HG03064 (cell line): Measurements from ENCODE around the gene RFC5.

ENCODE experiments used
- ATAC-seq: cut with Tn5 transposase; IDR thresholded peaks from one replicate; pipeline ENCODE4 v1.9.1; 2021; ENCODE audit warnings: low read depth; ENCODE audit not compliant: unreplicated experiment

Gene RFC5

GRCh38 chr12:118050972-118051910, 34.7 kb downstream of the RFC5 start:
- no peak for ATAC-seq

DNA sequence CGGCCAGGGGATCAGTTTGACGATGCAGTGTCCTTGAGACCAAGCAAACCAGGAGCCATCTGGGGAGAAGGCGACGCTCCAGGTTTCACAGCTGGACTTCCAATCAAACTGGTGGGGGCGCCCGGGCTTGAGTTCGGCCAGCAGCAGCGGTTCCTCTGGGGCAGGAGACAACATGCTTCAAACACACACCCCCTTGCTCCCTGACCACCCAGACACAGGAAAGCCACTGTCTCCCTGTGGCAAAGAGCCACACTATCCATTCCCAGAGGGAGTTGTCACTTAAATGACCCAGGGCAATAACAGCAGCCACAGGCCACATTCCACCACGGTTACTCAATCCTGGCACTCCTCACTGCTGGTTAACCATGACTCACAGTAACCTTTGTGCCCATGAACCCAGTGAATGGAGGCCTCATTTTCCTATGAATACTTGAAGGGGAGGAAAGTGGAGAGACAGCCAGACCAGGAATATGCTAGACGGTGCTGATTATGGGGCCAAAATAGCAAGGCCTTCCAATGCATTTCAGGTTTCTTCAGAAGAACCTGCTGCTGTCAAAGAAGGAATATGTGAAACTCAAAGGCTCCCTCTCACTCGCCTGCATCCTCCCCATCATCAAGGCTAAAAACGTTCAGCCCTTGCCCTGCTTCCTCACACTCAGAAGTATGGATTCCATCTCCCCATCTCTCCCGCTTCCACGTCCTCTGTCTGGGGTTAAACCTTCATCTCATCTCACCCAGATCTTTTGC, 36.0 kb downstream of the RFC5 start:
- no peak for ATAC-seq

DNA sequence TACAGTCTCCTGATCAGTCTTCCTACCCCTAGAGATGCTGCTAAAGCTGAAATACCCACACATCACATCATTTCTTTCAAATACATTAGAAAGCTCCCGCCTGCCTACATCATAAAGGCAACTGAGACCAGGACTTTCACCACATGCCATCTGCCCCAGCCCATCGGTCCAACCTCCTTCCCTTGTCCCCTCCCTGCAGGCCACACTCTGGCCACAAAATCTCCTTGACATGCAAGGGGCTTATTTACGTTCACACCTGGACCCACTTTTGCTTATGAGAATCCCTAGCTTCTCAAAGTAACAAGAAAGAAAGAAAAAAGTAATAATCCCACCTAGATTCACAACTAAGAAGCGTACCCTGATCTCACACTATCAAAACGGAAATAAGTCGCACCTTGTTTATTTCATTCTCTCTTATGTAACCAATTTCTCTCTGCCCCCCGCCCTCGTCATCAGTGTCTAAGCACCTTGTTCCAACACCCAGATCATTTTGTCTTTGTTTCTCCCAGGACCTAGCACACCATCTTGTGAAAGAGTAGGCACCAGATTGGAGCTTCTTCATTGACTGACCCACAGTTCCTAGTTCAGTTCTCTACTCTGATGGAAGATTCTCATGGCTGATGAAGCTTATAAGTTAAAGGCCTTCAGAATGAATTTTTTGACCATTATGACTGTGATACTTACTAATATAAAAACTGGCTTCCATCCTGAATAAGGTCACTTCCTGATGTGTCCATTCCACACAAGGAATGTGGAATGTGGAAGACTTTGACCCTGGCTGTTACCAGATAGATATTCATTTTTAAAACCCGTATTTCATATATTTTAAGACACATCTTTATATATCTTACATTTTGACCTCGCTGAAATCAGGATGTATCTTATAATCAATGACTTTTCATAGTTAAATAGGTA, 36.8 kb downstream of the RFC5 start:
- no peak for ATAC-seq

DNA sequence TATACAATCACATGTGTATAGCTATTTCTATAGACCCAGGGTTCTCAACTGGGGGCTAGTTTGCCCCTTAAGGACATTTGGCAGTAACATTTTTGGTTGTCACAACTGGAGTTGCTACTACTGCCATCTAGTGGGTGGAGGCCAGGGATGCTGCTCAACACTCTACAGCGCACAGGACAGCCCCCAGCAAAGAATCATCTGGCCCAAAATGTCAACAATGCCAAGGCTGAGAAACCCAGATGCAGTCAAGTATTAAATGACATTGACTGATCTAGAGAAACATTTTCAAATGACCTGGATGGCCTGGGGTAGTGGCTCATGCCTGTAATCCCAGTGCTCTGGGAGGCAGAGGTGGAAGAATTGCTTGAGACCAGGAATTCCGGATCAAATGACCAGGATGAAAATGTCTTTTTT, 38.6 kb downstream of the RFC5 start:
- no peak for ATAC-seq

DNA sequence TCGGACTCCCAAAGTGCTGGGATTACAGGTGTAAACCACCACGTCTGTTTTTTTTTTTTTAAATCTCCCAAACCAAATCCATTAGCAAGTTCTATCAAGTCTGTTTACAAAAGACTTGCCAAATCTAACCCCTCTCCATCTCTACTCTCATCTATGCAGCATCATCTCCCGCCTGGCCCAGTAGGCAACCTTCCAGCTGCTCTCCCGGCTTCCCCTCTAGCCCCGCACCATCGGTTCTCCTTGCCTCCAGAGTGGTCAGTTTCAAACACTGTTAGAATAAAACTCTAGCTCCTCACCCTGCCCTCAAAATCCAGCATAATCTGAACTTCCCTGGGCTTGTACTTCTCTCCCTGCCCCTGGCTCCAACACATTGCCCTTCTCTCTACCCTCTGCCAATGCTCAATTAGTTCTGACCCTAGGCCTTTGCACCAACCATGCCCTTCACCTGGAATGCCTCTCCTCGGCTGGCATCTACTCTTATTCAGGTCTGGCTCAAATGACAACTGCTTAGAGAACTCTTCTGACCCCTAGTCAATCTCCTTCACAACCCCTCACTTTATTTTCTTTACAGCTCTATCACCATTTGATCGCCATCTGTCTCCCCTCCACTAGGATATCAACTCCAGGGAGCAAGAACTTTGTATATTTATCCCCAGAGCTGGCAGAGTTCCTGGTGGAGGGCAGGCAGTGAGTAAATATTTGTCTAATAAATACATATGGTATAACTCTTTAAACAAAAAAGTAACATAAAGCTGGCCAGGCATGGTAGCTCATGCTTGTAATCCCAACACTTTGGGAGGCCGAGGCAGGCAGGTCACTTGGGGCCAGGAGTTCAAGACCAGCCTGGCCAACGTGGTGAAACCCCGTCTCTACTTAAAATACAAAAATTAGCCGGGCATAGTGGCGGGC, 39.6 kb downstream of the RFC5 start:
- ATAC-seq: no peak

- ATAC-seq: no peak
These were observed 41.7 kb downstream of the RFC5 start for GRCh38 chr12:118058227-118058626.

- no peak for ATAC-seq
These were observed 42.4 kb downstream of the RFC5 start for GRCh38 chr12:118058881-118059280.

- no peak for ATAC-seq
These were observed 43.1 kb downstream of the RFC5 start for GRCh38 chr12:118059341-118060191.

DNA sequence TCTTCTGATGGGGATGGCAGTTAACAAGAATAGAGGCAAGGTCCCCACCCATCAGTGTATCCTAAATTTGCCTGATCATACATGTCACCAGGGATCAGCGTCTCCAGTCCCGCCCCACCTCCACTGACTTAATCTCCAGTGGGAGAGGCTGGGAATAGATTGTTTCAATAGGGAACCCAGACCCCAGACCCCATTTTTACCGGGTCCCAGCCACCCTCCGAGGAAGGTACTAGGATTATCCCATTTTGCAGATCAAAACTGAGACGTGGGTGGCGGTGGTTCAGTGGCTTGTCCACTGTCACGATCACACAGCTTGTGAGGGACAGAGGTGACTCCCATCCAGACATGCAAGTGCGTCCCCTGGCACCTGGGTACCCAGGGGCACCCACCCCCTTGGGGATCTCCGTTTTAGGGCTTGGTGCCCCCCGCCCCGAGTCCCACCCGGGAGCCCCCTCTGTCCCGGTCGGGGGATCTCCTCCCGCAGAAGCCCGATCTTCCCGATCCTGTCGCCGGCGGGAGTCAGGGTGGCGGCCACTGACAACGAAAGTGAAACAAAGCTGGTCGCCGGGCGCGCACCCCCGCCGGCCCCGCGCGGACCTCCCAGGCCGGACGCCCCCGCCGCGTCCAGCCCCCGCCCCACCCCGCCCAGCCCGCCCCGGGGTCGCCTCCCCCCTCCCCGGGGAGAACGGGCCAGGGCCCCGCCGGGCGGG, 44.0 kb downstream of the RFC5 start:
- ATAC-seq: peak; percentile 42

DNA sequence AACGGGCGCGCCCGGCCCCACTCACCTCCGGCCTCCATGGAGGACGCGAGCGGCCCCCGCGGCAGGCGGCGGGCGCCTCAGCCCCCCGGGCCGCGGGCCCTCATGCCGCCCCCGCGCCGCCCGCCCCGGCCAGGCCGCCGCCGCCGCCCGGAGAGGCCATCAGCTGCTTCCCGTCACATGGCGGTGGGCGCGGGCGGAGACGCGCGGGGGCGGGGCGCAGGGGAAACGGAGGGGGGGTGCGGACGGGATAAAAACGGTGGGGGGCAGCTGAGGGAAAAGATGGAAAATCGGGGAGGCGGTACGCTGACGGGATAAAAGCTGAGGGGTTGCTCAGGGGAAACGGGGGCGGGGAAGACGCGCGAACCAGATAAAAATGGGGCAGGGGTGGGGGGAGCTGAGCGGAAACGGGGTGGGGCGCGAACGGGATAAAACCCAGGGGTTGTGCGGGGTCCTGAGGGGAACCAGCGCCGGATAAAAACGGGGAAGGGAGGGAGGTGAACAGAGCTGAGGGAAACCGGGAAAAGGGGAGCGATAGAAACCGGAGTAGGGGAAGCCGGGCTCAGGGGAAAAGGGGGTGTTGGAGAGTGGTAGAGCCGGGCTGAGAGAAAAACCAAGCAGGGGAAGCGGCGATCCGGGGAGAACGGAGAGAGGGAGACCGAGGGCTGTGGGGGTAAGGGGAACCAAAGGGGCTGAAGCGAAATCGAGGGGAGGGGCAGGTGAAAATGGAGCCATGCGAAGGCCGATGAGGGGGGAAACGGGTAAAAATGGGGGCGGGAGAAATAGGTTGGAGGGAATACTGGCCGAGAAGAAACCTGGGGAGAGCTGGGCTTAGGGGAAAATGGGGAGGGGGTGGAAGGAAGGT, 44.7 kb downstream of the RFC5 start, which contains the start of gene WSB2:
Gene WSB2 (minus strand): TSS at position 169 of the 862 bp plus-strand sequence. CDS start 131 bp downstream, at position 38.
- peak; percentile 49 for ATAC-seq

DNA sequence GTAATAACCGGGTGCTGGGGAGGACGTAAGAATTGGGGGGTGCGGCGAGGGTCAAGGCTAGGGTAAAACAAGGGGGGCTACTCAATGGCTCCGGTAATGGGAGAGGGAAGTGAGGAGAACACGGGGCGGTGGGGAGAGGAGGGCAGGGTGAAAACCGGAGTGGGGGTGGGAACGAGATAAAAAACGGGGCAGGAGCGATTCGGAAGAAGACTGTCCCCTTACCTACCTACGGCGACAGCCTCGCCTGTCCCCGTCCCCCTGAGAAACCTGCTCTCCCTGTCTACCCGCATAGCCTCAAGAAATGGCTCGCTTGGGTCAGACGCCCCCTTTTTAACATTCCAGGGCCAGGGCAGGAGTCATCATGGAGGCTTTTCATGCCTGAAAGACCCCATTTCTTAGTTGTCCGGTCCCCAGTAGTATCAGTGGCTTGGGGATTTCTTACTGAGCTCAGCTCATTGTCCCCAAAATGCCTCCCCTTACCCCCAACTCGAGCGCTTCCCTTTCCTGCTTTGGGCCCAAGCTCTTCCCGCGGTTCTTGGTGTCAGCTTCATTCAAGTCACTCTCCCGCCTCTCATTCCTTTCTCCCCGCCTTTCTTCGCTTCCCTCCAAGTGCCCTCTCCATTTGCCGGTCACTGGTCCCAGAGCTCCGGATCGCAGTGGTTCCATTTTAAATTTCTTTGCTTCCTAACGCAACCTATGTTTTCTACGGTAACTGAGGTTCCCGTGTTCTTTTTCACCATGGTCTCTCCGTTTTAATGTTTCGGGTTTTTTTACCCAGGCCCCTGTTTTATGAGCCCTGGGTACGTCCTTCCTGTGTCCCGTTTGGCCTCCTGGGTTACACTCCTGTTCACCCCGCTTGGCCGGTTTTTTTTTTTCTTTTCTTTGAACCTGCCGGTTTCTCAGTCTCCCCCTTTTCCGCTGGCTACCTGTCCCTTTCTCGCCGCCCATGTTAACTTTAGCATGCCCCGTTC, 45.7 kb downstream of the RFC5 start:
- no peak for ATAC-seq

GRCh38 chr12:118063576-118064391, 47.3 kb downstream of the RFC5 start:
- ATAC-seq: no peak

DNA sequence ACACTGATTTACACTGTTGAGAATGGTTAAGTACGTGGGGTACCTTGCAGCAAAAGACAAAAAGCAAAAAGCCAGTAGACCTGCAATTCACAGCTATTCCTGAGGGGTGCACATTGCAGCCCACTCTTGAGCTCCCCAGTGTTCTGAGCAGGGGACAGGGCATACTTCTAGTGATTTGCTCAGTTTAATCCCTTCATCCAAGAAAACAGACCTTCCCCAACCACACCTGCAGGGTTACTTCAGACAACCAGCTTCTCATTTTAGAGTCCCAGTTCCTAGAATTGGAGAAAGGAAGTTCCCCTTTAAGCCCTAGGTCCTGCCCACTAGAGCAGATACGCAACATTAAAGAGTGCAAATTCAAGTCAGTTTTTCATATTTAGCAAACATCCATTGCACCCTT, 48.1 kb downstream of the RFC5 start:
- ATAC-seq: no peak

GRCh38 chr12:118065380-118065779, 48.9 kb downstream of the RFC5 start:
- no peak for ATAC-seq

DNA sequence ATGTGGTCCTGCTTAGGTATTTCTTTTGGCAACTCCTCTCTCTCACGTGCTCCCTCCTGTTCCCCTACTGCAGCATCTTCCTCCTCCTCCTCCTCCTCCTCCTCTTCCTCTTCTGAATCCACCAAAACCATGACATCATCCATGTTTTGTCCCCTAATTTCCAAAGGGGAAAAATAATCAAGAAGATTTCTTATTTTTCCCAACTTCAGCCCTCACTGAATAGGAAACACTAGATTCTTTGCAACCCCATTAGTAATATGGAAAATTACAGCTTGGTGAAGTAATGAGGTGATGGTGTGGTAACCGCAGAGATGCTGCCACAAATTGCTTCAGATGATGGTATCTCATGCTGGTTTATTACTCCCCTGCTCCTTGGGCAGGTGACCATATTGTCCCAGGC, 51.9 kb downstream of the RFC5 start:
- no peak for ATAC-seq
